DMS79 treated with DMSO at 0.1 percent for 48 hours (cell line): Measurements from ENCODE around the gene IRF4.
"Not testable (repeated sequence)": the region's sequence is repeated elsewhere in the genome, so short reads cannot be mapped to it uniquely, and the experiment has no call there.

Source experiments
- DNase-seq: peaks from one replicate; lab custom pipeline; 2025; lab: John Stamatoyannopoulos, UW

Gene IRF4

DNA sequence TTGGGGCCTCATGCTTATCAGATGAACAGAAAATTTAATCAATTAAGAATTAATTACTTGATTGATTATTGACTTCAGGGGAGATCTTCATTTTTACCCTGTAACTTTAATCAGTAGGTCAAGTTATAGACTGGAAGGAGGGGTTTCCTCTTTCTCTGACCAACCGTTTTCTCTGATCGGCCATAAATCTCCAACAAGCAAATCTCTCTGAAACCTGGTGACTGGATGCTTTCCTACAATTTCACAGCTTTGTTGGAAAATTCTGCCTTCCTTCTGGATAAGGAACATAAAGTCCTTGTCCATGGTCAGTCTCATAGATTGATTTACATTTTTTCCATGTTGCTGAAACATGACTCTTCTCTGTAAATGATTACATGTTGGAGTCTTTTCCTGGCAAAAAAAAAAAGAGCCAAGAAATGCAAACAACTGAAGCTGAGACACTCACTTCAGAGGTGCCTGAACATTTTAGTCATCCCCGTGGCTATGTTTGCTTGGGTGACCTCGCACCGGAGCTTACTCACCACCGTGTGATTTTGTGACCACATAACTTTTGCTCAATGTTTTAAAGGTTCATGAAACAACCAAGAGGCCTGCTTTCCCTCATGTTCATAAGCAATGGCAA, 31.0 kb downstream of the IRF4 start:
- DNase-seq = no peak

- no peak for DNase-seq
These were observed 31.7 kb downstream of the IRF4 start for GRCh38 chr6:423055-423798.

DNA sequence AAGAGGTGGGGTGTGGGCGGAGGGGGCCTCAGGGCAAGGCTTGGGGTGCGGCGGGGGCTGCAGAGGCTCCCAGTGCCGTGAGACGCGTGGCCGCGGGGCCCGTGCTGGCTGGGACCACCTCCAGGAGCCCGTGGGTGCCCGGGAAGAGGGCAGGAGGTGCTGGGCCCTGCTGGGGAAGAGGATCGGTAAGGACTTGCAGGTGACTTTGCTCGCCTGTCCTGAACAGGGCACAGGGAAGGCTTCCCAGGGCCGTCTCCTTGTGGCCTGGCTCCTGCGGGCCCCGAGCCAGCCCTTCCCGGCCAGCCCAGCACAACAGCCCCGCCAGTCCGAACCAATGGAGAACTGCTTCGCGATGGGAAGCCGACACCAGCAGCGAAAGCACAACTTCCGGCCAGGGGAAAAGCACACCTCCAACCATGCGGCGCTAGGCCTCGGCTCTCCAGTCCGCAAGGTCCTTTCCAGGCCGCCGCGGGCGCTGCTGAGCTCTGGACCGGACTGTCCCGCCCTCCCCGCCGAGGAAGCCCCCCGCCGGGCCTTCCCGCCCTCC, 32.3 kb downstream of the IRF4 start:
- no peak for DNase-seq

GRCh38 chr6:424741-425417, 33.3 kb downstream of the IRF4 start:
- no peak for DNase-seq

GRCh38 chr6:425418-425788, 33.9 kb downstream of the IRF4 start:
- not testable (repeated sequence) for DNase-seq

DNA sequence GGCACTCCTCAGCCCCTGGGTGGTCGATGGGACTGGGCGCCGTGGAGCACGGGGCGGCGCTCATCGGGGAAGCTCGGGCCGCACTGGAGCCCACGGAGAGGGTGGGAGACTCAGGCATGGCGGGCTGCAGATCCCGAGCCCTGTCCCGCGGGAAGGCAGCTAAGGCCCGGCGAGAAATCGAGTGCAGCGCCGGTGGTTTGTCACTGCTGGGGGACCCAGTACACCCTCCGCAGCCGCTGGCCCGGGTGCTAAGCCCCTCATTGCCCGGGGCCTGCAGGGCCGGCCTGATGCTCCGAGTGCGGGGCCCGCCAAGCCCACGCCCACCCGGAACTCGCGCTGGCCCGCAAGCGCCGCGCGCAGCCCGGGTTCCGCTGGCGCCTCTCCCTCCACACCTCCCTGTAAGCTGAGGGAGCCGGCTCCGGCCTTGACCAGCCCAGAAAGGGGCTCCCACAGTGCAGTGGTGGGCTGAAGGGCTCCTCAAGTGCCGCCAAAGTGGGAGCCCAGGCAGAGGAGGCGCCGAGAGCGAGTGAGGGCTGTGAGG, 34.7 kb downstream of the IRF4 start:
- not testable (repeated sequence) for DNase-seq

DNA sequence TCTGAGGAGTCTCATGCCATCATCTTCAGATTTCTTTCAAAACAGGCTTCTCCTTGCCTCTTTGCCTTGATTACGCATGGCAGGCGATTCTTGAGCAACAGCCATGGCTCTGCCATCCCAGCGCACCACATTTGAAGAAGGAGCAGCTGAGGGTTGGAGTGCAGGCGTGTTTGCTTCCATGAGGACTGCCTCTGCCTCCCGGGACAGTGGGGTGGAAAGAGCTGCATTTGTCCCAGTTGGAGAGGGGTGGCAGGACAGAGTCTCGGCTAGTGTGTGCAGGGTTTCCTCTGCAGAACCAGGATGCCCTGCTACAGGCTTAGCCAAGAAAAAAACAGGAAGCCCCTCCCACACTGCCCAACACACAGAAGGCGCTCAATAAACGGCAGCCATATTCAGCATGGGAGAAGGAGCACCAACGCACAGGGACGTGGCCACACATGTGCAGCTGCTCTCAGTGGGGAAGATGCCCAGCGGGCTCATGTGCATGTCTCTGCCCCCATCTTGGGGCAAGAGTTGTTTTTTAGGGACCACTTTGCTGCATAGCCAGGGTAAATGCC, 36.6 kb downstream of the IRF4 start:
- no peak for DNase-seq

DNA sequence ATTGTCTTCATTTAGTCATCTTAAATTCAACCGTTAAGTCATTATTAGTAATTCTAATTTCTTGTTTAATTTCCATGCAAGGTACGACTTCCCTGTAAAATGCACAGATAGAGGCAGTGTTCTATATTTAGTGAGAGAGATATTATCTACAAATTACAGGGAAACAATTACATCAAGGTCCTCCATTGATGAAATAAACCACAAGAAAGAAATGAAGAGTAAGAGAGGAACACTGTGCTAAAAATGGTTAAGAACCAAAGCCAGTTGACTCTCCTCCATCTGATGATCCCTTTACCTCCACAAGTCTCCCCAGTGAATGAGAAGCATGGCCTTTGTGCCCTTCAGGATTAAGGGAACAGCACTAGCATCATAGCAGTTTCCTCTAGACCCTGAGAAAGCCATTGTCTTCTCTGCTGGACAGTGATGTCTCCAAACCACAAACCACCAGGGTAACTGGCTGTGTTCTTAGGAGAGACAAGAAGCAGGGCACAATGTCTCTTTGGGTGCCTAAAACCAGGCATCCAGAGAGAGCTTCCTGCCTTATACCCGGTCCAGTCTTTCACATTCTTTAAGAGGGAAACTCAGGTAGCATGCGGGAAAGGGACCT, 38.1 kb downstream of the IRF4 start:
- no peak for DNase-seq

GRCh38 chr6:431504-431903, 40.0 kb downstream of the IRF4 start:
- no peak for DNase-seq

DNA sequence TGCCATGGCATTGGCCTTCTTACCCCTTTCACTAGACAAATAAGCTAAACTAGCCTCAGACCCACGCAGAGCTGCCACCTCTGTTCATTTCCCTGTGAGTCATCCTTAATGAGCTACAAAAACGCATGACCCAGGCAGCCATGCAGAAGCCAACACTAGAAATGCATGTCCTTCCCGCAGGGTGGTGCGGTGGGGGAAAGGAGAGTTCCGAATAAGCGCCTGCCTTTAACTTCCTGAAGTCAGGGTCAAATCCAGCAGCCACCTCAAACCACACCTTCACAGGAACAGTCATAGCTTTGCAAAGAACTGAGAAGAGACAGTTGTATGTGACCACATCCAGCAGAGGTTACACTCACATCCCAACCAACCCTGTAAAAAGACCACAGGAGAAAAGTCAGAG, 40.4 kb downstream of the IRF4 start:
- DNase-seq = no peak

DNA sequence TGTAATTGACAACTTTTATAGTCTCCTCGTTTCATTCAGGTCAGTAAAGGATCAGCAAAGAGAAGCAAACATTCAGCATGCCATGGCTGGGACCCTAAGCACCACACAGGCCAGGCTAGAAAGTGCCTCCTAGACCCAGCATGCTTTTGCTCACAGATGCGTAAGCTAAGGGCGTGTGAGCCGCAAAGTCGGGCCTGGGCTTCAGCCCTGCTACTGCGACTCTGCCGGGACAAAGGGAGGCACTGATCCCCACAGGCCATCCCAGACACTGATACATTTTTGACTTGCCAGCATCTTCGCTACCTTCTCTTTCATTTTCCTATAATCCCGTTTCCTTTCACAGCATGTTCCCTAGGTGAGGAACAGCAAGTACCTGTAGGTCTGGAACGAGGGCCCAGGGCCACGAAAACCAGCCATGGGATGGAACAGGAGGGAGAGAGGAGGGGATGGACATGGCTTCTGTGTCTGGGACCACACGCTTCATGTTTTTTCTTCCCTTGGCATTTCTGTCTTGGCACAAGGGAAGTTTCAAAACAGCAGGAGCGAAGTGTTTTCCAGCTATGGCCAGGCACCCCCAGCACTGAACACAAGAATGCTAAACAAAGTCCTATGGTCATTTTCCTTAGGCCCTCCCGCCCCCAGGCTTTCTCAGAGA, 42.6 kb downstream of the IRF4 start:
- DNase-seq = no peak

DNA sequence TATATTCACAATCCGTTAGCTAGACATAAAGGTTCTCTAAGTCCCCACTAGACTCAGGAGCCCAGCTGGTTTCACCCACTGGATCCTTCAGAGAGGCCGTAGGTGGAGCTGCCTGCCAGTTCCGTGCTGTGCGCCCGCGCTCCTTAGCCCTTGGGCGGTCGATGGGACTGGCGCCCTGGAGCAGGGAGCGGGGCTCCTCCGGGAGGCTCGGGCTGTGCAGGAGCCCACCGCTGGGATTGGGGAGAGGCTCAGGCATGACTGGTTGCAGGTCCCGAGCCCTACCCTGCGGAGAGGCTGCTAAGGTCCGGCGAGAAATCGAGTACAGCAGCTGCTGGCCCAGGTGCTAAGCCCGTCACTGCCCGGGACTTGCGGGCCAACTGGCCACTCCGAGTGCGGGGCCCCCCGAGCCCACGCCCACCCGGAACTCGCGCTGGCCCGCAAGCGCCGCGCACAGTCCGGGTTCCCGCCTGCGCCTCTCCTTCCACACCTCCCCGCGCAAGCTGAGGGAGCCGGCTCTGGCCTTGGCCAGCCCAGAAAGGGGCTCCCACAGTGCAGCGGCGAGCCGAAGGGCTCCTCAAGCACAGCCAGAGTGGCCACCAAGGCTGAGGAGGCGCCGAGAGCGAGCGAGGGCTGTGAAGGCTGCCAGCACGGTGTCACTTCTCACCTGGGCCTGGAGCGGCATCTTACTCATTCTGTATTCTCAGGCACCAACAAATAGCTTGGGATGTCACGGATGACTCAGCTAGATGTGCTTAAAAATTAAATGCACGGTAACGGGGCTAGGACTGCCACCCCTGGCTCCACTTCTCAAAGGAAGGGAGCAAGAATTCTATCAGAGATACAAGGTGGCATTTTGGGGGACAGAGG, 44.1 kb downstream of the IRF4 start:
- DNase-seq = no peak

DNA sequence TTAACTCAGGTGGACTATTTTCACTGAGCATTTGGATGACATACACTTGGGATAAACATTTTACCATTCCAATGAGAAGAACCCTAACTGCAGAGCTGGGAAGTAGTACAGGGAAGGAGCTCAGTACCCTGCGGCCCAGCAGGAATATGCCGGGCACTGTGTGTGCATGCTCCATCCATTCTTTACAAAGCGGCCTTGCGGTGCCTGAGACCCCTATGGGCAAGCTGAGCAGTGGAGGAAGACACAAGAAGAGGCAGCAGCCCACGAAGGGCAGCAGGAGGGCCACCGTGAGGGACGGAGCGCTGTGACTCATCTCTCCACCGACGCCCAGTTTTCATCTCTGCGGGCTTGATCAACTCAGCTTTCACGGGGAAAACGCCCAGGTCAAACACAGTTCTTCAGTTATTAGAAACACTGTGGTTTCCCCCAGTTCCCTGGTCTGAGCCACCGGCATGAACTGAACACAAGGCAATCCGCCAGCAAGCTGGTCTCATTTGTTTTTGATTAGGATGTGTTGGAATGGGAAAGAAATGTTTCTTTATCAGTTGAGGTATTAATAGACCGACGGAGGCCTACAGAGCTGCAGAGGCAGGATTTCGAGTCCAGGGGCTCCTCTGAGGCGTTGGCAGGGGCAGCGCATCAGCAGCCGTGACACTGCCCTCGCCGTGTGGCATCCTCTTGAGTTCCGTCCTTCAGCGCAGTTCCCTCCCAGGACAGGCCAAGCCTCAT, 44.9 kb downstream of the IRF4 start:
- DNase-seq = no peak

DNA sequence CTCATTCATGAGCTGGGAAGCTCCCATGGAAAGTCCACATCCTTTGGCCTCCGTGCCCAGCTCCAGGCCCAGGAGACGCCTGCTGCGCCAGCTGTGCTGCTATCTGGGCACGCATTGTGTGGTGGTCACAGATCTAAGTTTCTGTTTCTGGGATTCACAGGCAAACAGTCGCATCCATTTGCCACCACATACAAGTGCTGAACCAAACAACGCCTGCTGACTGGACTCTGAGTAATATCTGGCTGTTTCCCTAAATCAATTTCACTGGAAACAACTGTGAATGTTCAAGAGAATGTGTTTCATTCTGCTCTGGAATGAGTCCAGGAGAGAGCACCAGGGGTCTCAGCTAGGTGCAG, 45.5 kb downstream of the IRF4 start:
- DNase-seq = no peak

DNA sequence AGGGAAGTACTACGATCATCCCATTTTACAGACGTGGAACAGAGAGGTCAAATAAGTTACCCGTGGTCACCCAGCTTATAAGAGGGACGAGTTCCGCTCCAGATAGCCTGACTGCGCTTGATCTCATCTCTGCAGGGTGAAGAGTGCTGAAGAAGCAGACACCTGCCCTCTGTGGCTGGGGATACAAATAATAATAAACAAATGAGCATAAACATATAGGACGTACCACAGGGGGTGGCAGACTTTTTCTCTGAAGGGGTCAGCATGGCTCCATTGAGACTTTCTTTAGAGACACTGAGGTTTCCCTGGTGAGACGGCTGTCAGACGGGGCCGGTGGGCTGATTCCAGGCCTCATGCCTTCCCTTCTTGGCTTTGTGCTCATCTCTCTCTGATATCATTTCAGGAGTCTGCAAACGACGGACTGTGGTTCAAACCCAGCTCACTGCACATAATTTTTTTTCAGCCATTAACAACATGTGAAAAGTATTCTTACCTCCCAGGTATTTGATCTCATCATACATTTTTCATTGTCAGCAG, 47.1 kb downstream of the IRF4 start:
- DNase-seq = no peak

GRCh38 chr6:439641-440167, 48.2 kb downstream of the IRF4 start:
- no peak for DNase-seq

GRCh38 chr6:441126-441920, 49.8 kb downstream of the IRF4 start:
- no peak for DNase-seq

DNA sequence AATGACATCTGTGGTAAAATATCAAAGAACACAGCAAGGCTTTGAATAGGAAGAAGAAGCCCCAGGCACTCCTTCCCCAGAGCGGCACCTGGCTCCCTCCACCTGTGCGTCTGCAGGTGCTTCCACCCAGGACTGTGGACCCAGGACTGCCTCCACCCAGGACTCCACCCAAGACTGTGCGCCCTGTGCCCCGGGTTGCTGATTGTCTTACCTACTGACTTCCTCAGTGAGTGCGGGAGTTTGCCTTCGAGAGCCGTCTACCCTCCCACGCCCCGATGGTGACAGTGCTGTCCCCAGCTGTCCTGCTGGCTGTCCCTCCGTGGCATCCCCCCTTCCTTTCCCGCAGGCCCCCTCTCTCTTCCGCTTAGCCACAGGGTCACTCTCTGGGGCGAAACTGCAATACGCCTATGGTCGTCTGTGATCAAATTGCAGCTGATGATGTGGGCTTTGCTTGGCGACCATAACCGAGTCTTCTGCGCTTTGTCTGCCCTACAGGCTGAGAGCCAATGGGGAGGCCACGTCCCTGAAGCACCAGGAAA, 52.1 kb downstream of the IRF4 start:
- no peak for DNase-seq
